GM23248 (cell line): Measurements from ENCODE around the gene MGMT. TPM values are rescaled to one million over a fixed set of nuclear protein-coding genes. Genes with fewer than 3 reads are reported as not detected.

Experiments used
- DNase-seq: peaks from one replicate; pipeline ENCODE4 v3.0.0-alpha.2; 2015
- H2AFZ ChIP-seq: fragments of 200-600 bp; sonication (generic); 2 replicates; pipeline ENCODE4 v1.6.1; 2016; ENCODE audit warnings: antibody characterized with exemption
- H3F3A ChIP-seq: fragments of 200-600 bp; sonication (generic); 2 replicates; pipeline ENCODE4 v1.6.1; 2016; ENCODE audit warnings: mild to moderate bottlenecking, antibody characterized with exemption, mixed run types; ENCODE audit not compliant: insufficient read depth
- H3K27ac ChIP-seq: fragments of 200-600 bp; sonication (generic); 2 replicates; pipeline ENCODE4 v1.5.1; 2016; ENCODE audit warnings: mild to moderate bottlenecking
- H3K27me3 ChIP-seq: fragments of 200-600 bp; sonication (generic); replicated peaks from 2 replicates; pipeline ENCODE4 v1.6.1; 2016; ENCODE audit warnings: mild to moderate bottlenecking; ENCODE audit not compliant: insufficient read depth
- H3K36me3 ChIP-seq: fragments of 200-600 bp; sonication (generic); 2 replicates; pipeline ENCODE4 v1.6.1; 2016; ENCODE audit warnings: low read depth, mild to moderate bottlenecking
- H3K4me1 ChIP-seq: fragments of 200-600 bp; sonication (generic); 2 replicates; pipeline ENCODE4 v1.6.1; 2016; ENCODE audit warnings: mild to moderate bottlenecking; ENCODE audit not compliant: insufficient read depth
- H3K4me2 ChIP-seq: fragments of 200-600 bp; sonication (generic); one replicate; pipeline ENCODE4 v1.6.1; 2016; ENCODE audit warnings: mild to moderate bottlenecking; ENCODE audit not compliant: unreplicated experiment
- H3K4me3 ChIP-seq: fragments of 200-600 bp; sonication (generic); 2 replicates; pipeline ENCODE4 v1.5.1; 2016; ENCODE audit warnings: mild to moderate bottlenecking
- H3K79me2 ChIP-seq: fragments of 200-600 bp; sonication (generic); 2 replicates; pipeline ENCODE4 v1.6.1; 2016; ENCODE audit warnings: mild to moderate bottlenecking; ENCODE audit not compliant: insufficient read depth
- H3K9ac ChIP-seq: fragments of 200-600 bp; sonication (generic); 2 replicates; pipeline ENCODE4 v1.6.1; 2016; ENCODE audit warnings: mild to moderate bottlenecking
- H3K9me2 ChIP-seq: fragments of 200-600 bp; sonication (generic); 2 replicates; pipeline ENCODE4 v1.6.1; 2016; ENCODE audit warnings: mixed run types, mild to moderate bottlenecking, moderate library complexity; ENCODE audit not compliant: insufficient read depth
- H3K9me3 ChIP-seq: fragments of 200-600 bp; sonication (generic); one replicate; pipeline ENCODE4 v1.6.1; 2017; ENCODE audit warnings: low read depth
- H4K20me1 ChIP-seq: fragments of 200-600 bp; sonication (generic); 2 replicates; pipeline ENCODE4 v1.6.0; 2016; ENCODE audit not compliant: insufficient read depth
- EZH2 ChIP-seq: fragments of 200-600 bp; sonication (generic); IDR thresholded peaks from 2 replicates; pipeline ENCODE4 v1.6.1; 2018; ENCODE audit warnings: antibody characterized with exemption, mild to moderate bottlenecking; ENCODE audit not compliant: insufficient read depth, poor library complexity, severe bottlenecking
- EZH2phosphoT487 ChIP-seq: fragments of 200-600 bp; sonication (generic); IDR thresholded peaks from 2 replicates; pipeline ENCODE4 v1.6.1; 2018; ENCODE audit warnings: antibody characterized with exemption, moderate library complexity, mild to moderate bottlenecking, low read depth; ENCODE audit not compliant: insufficient read depth
- WGBS, 2 experiments: methylation state at CpG; one replicate each; pipeline ENCODE4 v1.1.6; 2015 to 2017; ENCODE audit warnings: low lambda C conversion rate in 2 of 2, low coverage in 1 of 2; ENCODE audit errors: missing lambda C conversion rate in 2 of 2; 5-methylcytosine and 5-hydroxymethylcytosine counted together
- in situ Hi-C: fragments of 300-500 bp; cut with MboI; formaldehyde crosslinking; loops from 2 replicates; pipeline ENCODE4 v1.15.0; 2020
- polyA plus RNA-seq: library from polyadenylated mRNA; unstranded; fragments of >200 nt; fragmentation: Nextera tagmentation; extraction: Ambion mirVana; gene quantifications from 2 replicates; pipeline ENCODE4 v1.2.1, GENCODE V29; 2016
- total RNA-seq: library from RNA; depleted of rRNA; stranded (reverse); fragments of >200 nt; shearing (Covaris generic); gene quantifications from 2 replicates; pipeline ENCODE4 v1.2.3, GENCODE V29; 2014

Gene MGMT
- total and polyA plus RNA-seq, 2 experiments from 2014 or later: 28.5 to 35.1 TPM

- in situ Hi-C loops: no loop called here
- Histone ChIP-seq H3F3A (peaks cover 15% of the 10 kb centered on the region; the same call in 1 of the 2 replicates), H3K27ac (no peak overlapping the region), H3K79me2 (no peaks in the 10 kb centered on the region), H3K4me1 (peaks cover 23% of the 10 kb centered on the region), H2AFZ (no peak overlapping the region), H3K4me2 (no peak overlapping the region), H3K36me3 (no peaks in the 10 kb centered on the region), H3K9me3 (no peaks in the 10 kb centered on the region), H3K27me3 (no peaks in the 10 kb centered on the region), H3K4me3 (no peak overlapping the region), H3K9ac (no peak overlapping the region), H3K9me2 (no peaks in the 10 kb centered on the region), H4K20me1 (no peaks in the 10 kb centered on the region)
- 91 to 93% methylated on average over 10 to 16 of the region's 16 CpGs for WGBS, 2 experiments
- no peak for DNase-seq
- TF ChIP-seq EZH2 (no peak), EZH2phosphoT487 (no peak)
These were observed 61.4 kb downstream of the MGMT start for GRCh38 chr10:129528376-129528978.

- 48 to 64% methylated on average over 11 to 14 of the region's 14 CpGs for whole genome bisulfite sequencing, 2 experiments
- no peak overlapping the region for H2AFZ ChIP-seq
- H3K36me3 ChIP-seq: no peaks in the 10 kb centered on the region
- no peak overlapping the region for H3K9ac ChIP-seq
- H3K9me2 ChIP-seq: no peaks in the 10 kb centered on the region
- H4K20me1 ChIP-seq: no peaks in the 10 kb centered on the region
- no peak for DNase-seq
- H3F3A ChIP-seq: 0 out of 2 replicates have a peak, but pooled peaks cover 7% of the 10 kb centered on the region
- no peaks in the 10 kb centered on the region for H3K79me2 ChIP-seq
- H3K4me1 ChIP-seq: peaks cover 15% of the 10 kb centered on the region
- no peaks in the 10 kb centered on the region for H3K27me3 ChIP-seq
- no peak overlapping the region for H3K27ac ChIP-seq
- H3K9me3 ChIP-seq: no peaks in the 10 kb centered on the region
- no peak overlapping the region for H3K4me2 ChIP-seq
- in situ Hi-C loops: no loop called here
- no peak overlapping the region for H3K4me3 ChIP-seq
- TF ChIP-seq EZH2phosphoT487: no peak
- no peak for TF ChIP-seq EZH2
These were observed 63.5 kb downstream of the MGMT start for GRCh38 chr10:129530581-129530980.

- no peaks in the 10 kb centered on the region for H3K36me3 ChIP-seq
- no peaks in the 10 kb centered on the region for H3K9me3 ChIP-seq
- no peak overlapping the region for H3K4me3 ChIP-seq
- H3K9ac ChIP-seq: no peak overlapping the region
- H3K27ac ChIP-seq: no peak overlapping the region
- no peak overlapping the region for H2AFZ ChIP-seq
- H3K4me1 ChIP-seq: peaks cover 9% of the 10 kb centered on the region
- no peaks in the 10 kb centered on the region for H3K9me2 ChIP-seq
- no peaks in the 10 kb centered on the region for H3K79me2 ChIP-seq
- in situ Hi-C loops: no loop called here
- no peak overlapping the region for H3K4me2 ChIP-seq
- H4K20me1 ChIP-seq: no peaks in the 10 kb centered on the region
- 0 out of 2 replicates have a peak, but pooled peaks cover 7% of the 10 kb centered on the region for H3F3A ChIP-seq
- 93 to 94% methylated on average over 14 to 15 of the region's 15 CpGs for WGBS, 2 experiments
- TF ChIP-seq EZH2 (no peak), EZH2phosphoT487 (no peak)
- peak; percentile 71 for DNase-seq
- H3K27me3 ChIP-seq: no peaks in the 10 kb centered on the region
These were observed 64.3 kb downstream of the MGMT start for GRCh38 chr10:129531195-129531968.

- in situ Hi-C loops: no loop called here
- peak overlapping the region; percentile 20 for H3K4me2 ChIP-seq
- H3F3A ChIP-seq: 0 out of 2 replicates have a peak, but pooled peaks cover 7% of the 10 kb centered on the region
- no peak for DNase-seq
- H3K9me2 ChIP-seq: no peaks in the 10 kb centered on the region
- TF ChIP-seq EZH2 (no peak), EZH2phosphoT487 (no peak)
- peaks cover 9% of the 10 kb centered on the region for H3K4me1 ChIP-seq
- no peaks in the 10 kb centered on the region for H3K27me3 ChIP-seq
- WGBS, 2 experiments: 87 to 89% methylated on average over 10 of the region's 10 CpGs
- H3K79me2 ChIP-seq: no peaks in the 10 kb centered on the region
- H3K4me3 ChIP-seq: no peak overlapping the region
- H3K9me3 ChIP-seq: no peaks in the 10 kb centered on the region
- no peaks in the 10 kb centered on the region for H4K20me1 ChIP-seq
- H3K36me3 ChIP-seq: no peaks in the 10 kb centered on the region
- H3K9ac ChIP-seq: no peak overlapping the region
- H2AFZ ChIP-seq: no peak overlapping the region
- no peak overlapping the region for H3K27ac ChIP-seq
These were observed 65.1 kb downstream of the MGMT start for GRCh38 chr10:129531969-129532660.
